ENCODE data around the gene POLR3H.

GRCh38 chr22:41538583-41538982, 5.7 kb downstream of the POLR3H start:
- TF ChIP-seq CTCF (conservative IDR thresholded peaks at IDR 0.05 in 1 of 2, IDR thresholded peaks at IDR 0.05 in 1 of 2; ENCODE audit: extremely low read depth in 1 of 2, insufficient read depth in 1 of 2, low read depth in 1 of 2, low read length in 2 of 2) (no peak), EZH2 (IDR thresholded peaks at IDR 0.05; ENCODE audit: borderline replicate concordance, low read length) (no peak)
